Measurements from ENCODE around the gene CD163. TPM values are rescaled to one million over a fixed set of nuclear protein-coding genes. Genes with fewer than 3 reads are reported as not detected.

Gene CD163
- total and polyA plus RNA-seq, 8 donors = 14.7 to 109 (median 31.3) TPM

- WGBS, 5 donors = 47 to 77% (median 69%) methylated on average over 3 of the region's 3 CpGs
- Histone ChIP-seq H3K36me3 (no peaks in the 10 kb centered on the region), H3K27ac (no peak overlapping the region), H3K27me3 (no peaks in the 10 kb centered on the region), H3K4me3 (no peak overlapping the region), H3K4me1 (no peaks in the 10 kb centered on the region), H3K9me3 (no peaks in the 10 kb centered on the region)
- TF ChIP-seq EP300 (IDR thresholded peaks at IDR 0.05) (no peak), POLR2A (IDR thresholded peaks at IDR 0.05) (no peak), POLR2AphosphoS5 (IDR thresholded peaks at IDR 0.05) (no peak), CTCF (IDR thresholded peaks at IDR 0.05) (no peak)
- DNase-seq = no peak
- intact Hi-C loops (cut with DNase I; ENCODE audit: low total_unique reads) = no loop called here
Measured at GRCh38 chr12:7451756-7452155, 51.8 kb downstream of the CD163 start.

GRCh38 chr12:7450667-7451066 is 52.9 kb downstream of the CD163 start:
- intact Hi-C loops (cut with DNase I; ENCODE audit: low total_unique reads) = no loop called here

GRCh38 chr12:7448099-7448498 is 55.5 kb downstream of the CD163 start:
- no peaks in the 10 kb centered on the region for H3K27me3 ChIP-seq
- no peaks in the 10 kb centered on the region for H3K9me3 ChIP-seq
- no peak overlapping the region for H3K4me3 ChIP-seq
- H3K4me1 ChIP-seq = no peaks in the 10 kb centered on the region
- H3K27ac ChIP-seq = no peak overlapping the region
- no peak for TF ChIP-seq POLR2A (IDR thresholded peaks at IDR 0.05)
- TF ChIP-seq CTCF (IDR thresholded peaks at IDR 0.05) = no peak
- TF ChIP-seq POLR2AphosphoS5 (IDR thresholded peaks at IDR 0.05) = no peak
- TF ChIP-seq EP300 (IDR thresholded peaks at IDR 0.05) = no peak
- no peaks in the 10 kb centered on the region for H3K36me3 ChIP-seq
- DNase-seq = no peak
- intact Hi-C loops (cut with DNase I; ENCODE audit: low total_unique reads) = no loop called here
- WGBS, 5 donors = 45 to 92% (median 85%) methylated on average over 1 of the region's 1 CpG

More at GRCh38 chr12:7450667-7451066, 52.9 kb downstream of the CD163 start:
- Histone ChIP-seq H3K9me3 (no peaks in the 10 kb centered on the region), H3K36me3 (no peaks in the 10 kb centered on the region), H3K27me3 (no peaks in the 10 kb centered on the region), H3K27ac (no peak overlapping the region), H3K4me1 (no peaks in the 10 kb centered on the region), H3K4me3 (no peak overlapping the region)
- 57 to 76% (median 68%) methylated on average over 7 of the region's 7 CpGs for WGBS, 5 donors
- DNase-seq = no peak
- TF ChIP-seq POLR2A (IDR thresholded peaks at IDR 0.05) = no peak
- TF ChIP-seq POLR2AphosphoS5 (IDR thresholded peaks at IDR 0.05) = no peak
- TF ChIP-seq EP300 (IDR thresholded peaks at IDR 0.05) = no peak
- TF ChIP-seq CTCF (IDR thresholded peaks at IDR 0.05) = no peak

- H3K4me1 ChIP-seq = peaks cover 0 to 4% (median 0%) of the 10 kb centered on the region in 4 donors
- H3K27ac ChIP-seq = no peak overlapping the region
- no peaks in the 10 kb centered on the region for H3K36me3 ChIP-seq
- peaks cover 0 to 11% (median 8%) of the 10 kb centered on the region in 4 donors for H3K9me3 ChIP-seq
- intact Hi-C loops (cut with DNase I; ENCODE audit: low total_unique reads) = no loop called here
- H3K27me3 ChIP-seq = peaks cover 0 to 22% (median 14%) of the 10 kb centered on the region in 3 donors
- WGBS, 5 donors = 62 to 80% (median 67%) methylated on average over 4 of the region's 4 CpGs
- no peak for DNase-seq
- TF ChIP-seq POLR2A (IDR thresholded peaks at IDR 0.05) (no peak), POLR2AphosphoS5 (IDR thresholded peaks at IDR 0.05) (no peak), CTCF (IDR thresholded peaks at IDR 0.05) (no peak), EP300 (IDR thresholded peaks at IDR 0.05) (no peak)
- H3K4me3 ChIP-seq = no peak overlapping the region
Measured at GRCh38 chr12:7444537-7444936, 59.0 kb downstream of the CD163 start.

All from stomach (tissue), 9 donors.